ENCODE results near the gene BRINP1.
A peak's percentile ranks its signal among the peaks of the same experiment; 100 is the strongest.

Gene BRINP1

DNA sequence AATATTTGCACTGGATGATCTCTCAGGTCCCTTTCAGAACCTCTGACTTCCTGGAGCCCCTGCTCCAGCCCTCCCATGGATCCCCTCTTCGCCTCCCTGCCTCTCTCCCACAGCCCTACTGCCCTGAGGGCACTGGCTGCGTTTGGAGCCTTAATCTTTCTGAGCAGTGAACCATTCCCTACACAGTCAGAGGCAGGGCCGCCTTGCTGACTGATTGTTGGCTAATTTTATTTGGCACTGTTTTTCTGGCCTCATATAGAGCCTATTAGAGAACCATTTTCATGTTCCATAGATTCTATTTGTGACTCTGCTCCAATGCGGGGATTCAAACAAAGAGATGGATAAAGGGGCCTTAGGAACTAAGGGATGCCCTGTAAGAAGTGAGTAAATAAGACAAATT is 91.1 kb downstream of the BRINP1 start:
- no peak for DNase-seq (ENCODE audit: low read depth)

DNA sequence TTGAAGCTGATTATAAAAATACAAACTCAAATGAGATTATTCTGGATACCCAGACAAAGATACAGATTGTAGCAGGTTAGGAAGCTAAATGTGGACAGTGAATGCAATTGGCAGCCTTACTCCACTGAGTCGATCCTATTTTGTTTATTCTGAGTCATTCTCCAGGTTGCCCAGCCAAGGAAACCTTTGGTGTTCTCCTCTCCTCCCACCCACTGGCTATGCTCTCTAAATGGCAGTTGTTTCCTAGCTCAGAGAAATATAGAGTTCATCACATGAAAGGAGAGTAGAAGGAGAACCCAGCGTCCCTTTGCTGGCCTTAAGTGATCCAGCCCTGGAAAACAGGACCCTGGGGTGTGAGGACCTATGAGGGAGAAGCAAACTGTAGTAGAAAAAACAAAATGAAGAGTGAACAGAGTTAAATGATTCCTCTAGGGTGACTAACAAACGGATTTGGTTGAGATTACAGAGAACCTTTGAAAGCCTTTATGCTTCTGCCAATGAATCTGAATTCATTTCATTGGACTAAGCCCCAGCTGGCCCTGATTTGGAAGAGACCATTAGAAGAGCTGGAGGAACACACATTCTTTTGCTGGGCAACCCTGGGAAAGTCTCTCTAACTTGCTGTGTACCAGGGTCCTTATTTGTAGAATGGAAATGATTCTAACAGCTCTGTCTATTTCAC is 95.1 kb downstream of the BRINP1 start:
- peak; percentile 11 for DNase-seq (ENCODE audit: low read depth)

DNA sequence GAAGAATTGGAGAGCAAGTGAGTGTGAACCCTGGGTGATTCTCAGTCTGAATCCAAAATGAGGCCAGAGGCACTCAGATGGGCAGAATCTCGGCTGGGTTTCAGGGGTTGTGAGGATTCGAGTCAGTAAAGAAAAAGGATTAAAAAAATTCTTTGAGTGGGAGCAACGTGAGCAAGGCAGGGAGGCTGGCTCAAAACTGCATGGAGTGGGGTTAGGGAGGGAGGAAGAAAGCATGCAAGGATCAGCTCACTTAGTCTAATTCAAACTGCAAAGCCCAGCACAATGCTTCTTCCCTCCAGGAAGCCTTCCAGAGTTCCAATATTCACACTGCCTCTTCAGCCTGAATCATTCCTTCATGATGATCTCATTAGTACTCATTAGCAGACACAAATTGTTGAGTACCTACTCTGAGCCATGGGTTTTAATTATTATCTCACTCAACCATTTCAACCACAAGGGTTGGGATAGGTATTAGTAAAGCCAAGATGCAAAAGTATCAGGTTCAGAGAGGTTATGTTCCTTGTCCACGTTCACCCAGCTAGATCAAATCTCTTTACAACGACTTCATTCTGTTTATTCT is 95.8 kb downstream of the BRINP1 start:
- DNase-seq (ENCODE audit: low read depth) = no peak

DNA sequence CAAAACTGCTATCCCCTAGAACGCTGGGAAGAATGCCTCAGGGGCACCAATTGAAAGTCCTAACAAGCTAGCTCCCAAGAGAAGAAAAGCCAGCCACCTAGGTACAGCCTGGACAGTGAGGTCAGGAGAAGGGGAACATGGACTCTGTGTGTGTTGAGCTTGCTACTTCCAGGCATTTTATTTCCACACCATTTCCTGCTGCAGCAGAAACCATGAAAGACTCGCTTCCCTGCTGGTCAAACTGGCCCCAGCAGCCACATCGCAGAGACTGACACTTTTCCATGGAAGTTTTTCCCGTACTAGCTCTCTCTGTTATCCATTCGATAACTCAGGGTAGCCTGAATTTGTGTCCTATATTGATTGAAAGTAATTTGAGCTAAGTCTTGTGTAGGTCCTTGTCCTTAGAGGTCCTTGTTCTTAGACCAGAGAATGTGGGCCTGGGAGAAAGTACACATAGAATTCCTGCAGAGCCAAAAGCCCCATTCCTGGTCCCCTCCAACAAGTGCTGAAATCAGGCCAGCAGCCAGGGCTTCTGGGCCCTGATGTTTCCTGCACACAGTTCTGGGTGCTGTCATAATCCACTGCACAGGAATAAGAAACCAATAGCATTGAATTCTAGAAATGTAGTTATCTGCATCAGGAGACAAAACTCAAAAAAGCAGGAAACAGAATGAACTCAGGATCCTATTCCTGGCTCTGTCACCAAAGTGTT is 96.6 kb downstream of the BRINP1 start:
- no peak for DNase-seq (ENCODE audit: low read depth)

DNA sequence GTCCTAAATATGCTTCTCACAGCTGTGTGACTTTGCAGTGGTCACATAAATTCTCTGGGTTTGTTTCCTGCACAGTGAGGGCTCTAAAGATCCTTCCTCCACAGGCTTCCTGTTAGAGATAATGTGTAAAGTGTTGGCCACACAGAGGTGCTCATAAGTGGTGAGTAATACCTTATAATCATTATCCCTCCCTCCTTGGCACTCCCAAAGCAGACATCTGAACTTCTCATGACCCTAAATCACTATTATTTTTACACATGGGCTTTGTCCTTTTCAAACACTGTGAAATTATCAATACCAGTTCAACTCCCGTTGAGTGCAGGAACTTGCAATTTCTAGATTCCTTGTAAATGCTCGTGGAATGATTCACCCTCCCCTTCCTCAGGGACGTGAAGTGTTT is 100.2 kb downstream of the BRINP1 start:
- peak; percentile 10 for DNase-seq (ENCODE audit: low read depth)

DNA sequence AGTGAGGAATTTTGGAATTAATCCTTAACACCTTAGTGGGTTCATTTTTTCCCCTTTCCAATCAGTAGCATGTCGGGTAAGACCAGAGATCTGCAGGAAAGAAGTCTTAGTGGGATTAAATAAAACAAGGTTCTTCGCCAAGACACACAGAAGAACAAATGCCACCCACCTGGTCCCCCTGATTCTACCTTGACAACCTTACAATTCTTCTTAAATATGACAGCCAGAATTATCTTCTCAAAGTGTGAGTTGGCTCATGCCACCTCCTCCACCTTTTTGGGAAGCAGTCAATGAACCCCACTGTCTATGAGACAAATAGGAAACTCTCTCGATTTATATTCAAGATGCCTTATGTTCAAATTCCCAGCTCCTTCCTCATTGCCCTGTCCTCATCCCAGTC is 105.1 kb downstream of the BRINP1 start:
- no peak for DNase-seq (ENCODE audit: low read depth)

DNA sequence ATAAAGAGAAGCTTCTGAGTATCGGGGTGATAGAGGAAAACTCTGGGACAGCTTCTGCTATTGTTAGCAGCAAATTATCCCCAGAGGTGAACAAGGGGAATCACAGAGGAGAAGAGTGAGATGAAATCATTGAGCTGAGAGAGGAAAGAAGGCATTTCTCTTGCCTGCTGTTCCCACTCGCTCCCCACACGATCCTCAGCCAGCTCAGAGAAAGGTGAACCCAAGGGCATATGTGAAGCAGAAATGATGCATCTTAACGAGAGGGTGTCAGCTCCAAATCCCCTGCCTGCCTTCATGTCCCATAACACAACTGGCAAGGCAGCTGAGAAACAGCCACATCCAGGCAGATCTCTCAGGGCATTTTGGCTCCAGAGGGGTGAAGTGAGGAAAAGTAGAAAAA is 111.6 kb downstream of the BRINP1 start:
- DNase-seq (ENCODE audit: low read depth) = no peak

DNA sequence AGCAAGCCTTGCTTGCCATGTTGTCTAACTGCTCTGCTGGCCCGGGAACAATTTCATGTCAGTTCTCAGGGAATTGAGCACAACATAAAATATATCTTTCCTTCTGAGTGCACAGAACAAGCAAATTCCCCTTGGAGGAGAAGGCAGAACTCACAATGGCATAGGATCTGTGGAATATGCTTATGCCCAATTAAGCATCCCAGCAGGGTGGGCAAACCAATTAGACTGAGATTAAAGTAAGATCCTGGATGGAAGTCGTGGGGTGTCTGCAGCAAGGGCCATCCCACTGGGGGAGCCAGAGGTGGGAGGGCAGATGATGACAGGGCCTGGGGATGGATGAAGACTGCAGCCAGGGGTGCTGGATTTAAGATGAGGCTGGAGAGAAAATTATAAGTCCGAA is 114.1 kb downstream of the BRINP1 start:
- DNase-seq (ENCODE audit: low read depth) = no peak

DNA sequence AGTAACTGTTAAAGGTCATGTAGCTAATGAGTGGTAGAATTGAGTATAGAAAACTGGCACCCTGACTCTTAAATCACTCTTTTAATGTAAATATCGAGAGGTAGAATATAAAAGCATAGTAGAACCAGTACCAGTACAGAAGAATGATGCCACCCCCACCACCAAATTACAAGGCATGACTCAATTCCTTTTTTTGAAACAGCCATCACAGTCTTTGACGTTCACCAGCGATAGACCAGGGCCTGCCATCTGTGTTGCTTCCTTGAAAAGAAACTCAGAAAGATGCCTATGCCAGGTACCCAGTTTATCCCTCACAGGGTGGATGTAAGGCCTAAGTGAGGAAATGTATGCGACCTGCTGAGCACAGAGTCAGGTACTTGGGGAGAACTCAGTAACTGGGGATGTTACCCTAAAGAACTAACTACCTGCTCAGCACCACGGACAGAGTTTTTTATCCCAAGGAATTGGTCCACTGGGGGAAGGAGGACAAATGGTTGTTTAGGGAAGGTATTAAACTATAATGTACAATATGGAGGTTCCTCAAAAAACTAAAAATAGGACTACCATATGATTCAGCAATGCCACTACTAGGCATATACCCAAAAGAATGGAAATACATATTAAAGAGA is 116.5 kb downstream of the BRINP1 start:
- DNase-seq (ENCODE audit: low read depth) = no peak

DNA sequence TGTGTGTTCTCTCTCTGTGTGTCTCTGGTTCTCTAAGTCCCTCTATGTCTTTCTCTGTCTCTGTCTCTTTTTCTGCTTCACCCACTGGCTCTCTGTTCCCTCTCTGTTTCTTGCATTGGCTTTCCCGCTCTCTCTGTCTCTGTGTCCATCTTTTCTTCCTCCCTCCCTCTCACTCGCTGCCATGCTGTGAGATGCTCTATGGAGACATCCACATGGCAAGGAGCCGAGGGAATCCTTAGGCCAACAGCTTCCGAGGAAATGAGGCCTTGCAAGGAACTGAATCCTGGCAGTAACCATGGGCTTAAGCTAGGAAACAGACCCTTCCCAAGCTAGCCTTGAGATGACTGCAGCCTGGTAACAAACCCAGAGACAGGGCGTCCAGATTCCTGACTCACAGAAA is 117.3 kb downstream of the BRINP1 start:
- no peak for DNase-seq (ENCODE audit: low read depth)

DNA sequence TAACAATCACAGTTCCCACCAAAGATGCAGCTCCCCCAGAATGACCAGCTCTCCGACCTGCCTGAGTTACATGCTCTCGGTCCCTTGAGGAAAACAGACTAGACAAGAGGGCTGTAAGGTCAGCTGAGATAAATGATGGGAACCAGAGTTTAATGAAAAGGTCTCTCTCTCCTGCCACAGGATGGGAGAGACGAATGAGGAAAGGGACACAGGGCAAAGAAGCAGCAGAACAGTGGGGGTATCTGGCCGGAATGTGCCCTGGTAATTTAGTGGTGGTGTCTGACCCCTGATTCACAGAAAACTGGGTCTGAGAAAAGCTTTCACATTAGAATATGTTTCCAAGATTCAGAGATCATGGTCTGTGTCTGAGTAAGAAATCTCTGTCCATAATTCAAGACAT is 118.5 kb downstream of the BRINP1 start:
- DNase-seq (ENCODE audit: low read depth) = no peak

DNA sequence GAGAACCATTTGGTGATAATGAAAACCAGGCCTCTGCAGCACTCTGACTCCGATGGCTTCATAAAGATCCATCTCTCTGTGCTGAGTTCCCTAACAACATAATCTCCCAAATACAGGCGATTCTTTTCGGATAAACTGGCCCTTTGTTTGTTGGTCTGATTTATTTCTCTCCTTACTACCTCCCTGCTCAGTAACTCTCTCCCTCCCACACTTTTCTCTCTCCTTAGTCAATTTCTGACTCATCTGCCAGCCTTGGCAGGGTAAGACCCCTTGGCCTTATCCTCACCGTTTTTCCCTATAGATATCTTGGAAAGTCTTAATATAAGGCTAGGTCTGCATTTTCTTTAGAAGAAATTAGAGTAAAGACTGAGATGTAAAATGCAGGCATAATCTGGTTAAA is 128.7 kb downstream of the BRINP1 start:
- no peak for DNase-seq (ENCODE audit: low read depth)

DNA sequence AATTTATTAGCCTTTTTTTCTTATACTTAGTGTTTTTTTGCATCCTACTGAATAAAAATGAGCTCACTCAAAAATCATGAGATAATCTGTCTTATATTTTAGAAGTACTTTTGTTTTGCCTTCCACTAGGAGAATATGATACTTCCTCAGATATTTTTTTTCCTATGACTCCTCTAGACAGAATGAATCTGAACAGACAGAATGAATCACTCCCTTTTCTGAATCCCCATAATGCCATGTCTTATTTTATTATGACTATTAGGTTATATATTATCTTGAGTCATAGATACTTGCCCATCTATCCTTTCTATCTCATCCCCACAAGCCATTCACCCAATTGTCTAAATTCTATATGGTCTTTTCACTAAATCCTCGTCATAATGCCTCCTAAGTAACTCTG is 134.6 kb downstream of the BRINP1 start:
- peak; percentile 41 for DNase-seq (ENCODE audit: low read depth)

DNA sequence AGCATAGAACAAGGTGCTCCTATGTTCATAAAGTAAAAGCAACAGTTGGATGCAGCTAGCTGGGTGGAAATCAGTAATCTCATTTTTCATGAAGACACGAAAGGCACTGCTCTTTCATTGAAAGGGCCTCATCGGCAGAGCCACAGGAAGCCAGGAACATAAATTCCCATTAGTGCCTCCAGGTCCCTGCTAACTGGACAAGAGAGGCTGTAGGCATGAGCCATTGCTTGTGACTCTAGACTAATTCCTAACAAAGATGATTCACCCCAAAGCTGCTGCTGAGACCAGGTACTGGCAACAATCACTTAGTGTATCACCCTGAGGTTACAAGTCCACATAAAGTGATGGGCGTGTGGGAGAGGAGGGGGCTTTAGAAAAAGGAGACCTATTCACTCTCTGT is 141.8 kb downstream of the BRINP1 start:
- no peak for DNase-seq (ENCODE audit: low read depth)

DNA sequence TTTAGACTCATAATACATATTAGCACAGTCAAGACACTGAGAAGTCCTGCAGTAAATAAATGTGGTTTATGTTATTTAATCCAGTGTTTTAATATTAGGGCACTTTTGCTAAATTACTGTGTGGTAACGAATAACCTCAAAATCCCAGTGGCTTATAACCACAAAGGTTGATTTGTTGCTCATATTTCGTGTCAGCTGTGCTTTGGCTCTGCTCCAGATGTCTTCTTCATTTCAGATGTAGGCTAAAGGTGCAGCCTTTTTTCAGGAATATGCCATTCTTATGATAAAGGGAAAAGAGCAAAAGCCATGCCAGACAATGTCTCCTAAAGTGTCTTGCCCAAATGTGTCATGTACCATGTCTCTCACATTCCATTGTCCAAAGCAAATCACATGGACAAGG is 144.8 kb downstream of the BRINP1 start:
- no peak for DNase-seq (ENCODE audit: low read depth)

DNA sequence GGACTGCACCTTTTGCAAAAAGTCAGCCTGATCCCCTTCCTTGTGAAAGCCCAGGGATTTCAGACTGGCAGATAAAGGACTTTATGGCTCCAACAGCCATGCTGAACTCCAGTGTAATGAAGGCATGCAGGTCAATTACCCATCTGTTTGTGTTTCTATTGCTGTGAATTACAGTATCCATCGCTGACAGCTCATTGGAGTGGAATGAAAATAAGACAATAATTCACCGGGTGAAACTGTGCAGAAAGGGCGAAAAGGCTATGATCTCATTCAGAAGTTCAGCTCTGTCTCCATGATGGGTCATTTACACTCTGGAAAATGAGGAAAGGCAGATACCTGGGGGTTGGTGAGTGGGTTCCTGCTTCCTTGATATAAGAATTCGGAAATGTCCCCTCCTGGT is 148.0 kb downstream of the BRINP1 start:
- no peak for DNase-seq (ENCODE audit: low read depth)

DNA sequence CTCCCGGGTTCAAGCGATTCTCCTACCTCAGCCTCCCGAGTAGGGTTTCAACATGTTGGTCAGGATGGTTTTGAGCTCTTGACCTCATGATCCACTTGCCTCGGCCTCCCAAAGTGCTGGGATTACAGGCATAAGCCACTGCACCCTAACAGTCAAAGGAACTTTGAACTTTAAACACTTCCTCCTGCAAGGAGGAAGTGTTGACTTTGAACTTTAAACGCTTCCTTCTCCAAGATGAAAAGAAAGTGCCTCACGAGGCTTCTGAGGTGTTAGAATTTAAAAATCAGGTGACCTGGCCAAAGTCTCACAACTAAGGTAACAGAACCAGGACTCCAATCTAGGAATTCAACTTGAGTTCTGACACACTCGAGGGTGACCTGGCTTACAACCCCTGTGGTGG is 150.9 kb downstream of the BRINP1 start:
- no peak for DNase-seq (ENCODE audit: low read depth)

DNA sequence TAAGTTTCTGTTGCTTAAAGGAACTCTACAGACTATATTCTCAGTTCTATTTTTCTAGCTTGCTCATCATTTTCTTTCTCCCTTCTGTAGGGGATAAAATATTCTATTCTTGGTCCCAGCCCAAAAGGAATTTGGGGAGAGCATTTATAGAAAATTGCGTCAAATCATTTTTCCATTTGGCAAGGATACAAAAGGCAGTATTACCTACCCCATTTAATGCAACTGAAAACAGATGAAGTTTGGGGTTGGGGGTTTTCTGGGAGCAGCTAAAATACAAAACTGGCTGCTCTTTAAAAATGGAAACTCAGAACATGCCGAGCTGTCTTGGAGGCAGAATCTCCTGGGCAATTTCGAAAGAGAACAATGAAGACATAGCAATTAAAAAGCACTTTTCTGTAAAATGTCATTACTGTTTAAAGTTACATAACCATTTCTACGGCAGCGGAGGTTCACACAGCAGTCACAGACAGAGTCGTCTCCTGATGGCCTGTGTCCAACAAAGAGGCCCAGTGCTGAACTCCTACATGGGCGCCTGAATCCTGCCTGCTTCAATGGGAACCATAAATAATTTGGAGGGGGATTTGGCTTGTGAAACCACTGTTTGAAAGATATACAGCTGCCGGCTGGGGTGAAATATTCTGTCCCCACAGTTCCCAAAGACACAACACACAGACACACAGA is 152.4 kb downstream of the BRINP1 start:
- peak; percentile 31 for DNase-seq (ENCODE audit: low read depth)

DNA sequence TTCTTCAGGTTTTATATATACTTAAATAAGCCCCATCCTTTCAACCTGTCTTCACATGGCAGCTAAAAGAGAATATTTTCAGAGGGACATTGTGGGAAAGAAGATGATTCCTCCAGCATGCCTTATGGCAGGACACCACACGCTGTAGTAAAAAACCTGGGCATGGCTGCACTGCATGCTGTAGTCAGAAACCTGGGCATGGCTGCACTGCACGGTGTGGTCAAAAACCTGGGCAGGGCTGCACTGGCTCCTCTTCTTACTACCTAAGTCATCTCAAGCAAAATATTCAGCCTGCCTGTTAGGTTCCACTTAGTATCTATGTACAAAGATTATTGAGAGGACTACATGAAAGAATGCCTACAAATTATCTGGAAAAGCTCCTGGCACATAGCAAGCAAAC is 153.6 kb downstream of the BRINP1 start:
- no peak for DNase-seq (ENCODE audit: low read depth)

DNA sequence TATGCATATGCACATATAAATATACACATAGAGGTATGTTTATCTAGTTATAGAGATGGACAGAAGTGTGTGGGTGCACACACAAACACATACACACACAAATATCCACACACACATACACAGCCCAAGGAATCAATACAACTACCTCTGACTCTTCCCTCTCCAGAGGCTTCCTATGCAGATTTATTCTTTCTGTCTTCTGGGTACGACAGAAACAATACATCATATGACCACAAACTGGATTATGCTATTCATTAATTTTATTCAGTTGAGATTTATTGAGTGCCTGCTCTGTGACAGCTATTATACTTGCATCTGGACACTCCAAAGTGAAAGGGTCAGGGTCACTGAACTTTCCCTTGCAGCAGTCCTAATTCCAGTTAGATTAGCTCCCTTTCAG is 155.8 kb downstream of the BRINP1 start:
- no peak for DNase-seq (ENCODE audit: low read depth)

DNA sequence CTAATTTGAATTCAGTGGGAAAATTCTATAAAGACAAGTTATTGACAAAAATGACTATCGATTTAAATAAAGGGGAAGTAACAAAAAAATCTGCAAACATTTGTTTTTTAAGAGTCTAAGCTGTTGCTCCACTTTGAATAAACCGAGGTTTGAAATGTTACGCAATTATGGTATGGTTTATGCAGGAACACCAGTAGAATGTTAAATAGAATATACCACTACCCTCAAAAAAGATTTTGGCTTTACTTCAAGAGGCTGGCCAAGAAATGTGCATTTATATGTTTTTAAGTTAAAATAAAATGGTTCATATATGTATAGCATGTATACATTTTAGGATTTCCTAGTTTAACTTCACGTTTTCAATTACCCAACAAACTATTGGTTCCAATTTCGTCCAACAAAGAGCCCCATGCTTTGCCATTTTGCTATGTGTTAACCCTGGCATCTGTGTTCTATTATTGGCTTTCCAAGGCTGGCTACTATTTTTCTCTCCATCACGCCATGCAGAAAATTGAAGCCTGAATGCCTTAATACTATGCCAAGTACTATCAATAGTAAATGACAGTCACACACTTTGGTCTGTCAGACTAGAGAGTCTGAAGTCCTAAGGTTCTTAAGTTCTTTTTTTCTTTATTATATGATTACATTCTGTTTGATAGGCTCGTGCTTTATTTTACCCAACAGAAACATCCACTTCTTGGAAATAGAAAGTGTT is 171.2 kb downstream of the BRINP1 start:
- no peak for DNase-seq (ENCODE audit: low read depth)

DNA sequence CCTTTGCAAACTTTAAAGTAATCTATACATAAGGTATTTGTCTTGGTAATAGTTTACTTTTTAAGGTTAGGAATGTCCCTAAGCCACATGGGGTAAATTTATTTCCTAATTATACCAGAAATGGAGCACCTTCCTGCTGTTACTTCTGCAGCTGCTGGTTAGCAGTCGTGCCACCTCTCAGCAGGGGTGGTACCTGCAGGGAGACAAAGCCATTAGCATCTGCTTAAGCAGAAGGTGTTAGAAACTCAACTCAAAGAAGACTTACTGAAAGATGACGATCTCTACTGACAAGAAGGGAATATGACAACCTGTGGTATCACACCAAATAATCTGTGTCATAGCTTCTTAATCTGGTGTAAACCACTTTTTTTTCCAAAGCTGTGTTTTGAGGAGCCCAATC is 173.7 kb downstream of the BRINP1 start:
- no peak for DNase-seq (ENCODE audit: low read depth)

Measured in stromal cell of bone marrow (primary cell).